HUES48 (cell line): ENCODE data around the gene VASP.
A peak's percentile ranks its signal among the peaks of the same experiment; 100 is the strongest.

Experiments
- H3K27ac ChIP-seq: one replicate; pipeline ENCODE4 v1.7.0; 2013; ENCODE audit warnings: low read depth, low read length, inconsistent platforms
- H3K27me3 ChIP-seq: 2 replicates; pipeline ENCODE4 v1.6.1; 2013; ENCODE audit warnings: mild to moderate bottlenecking, low read length; ENCODE audit not compliant: control insufficient read depth, insufficient read depth
- H3K36me3 ChIP-seq: 2 replicates; pipeline ENCODE4 v1.6.1; 2013; ENCODE audit warnings: low read length; ENCODE audit not compliant: control insufficient read depth, insufficient read depth
- H3K4me1 ChIP-seq: 2 replicates; pipeline ENCODE4 v1.6.1; 2013; ENCODE audit warnings: mild to moderate bottlenecking, low read length; ENCODE audit not compliant: control insufficient read depth, insufficient read depth
- H3K4me3 ChIP-seq: 2 replicates; pipeline ENCODE4 v1.5.1; 2013; ENCODE audit warnings: mild to moderate bottlenecking, low read depth, low read length
- H3K9ac ChIP-seq: 2 replicates; pipeline ENCODE4 v1.6.1; 2013; ENCODE audit warnings: mild to moderate bottlenecking, low read depth, low read length, moderate library complexity
- H3K9me3 ChIP-seq: 2 replicates; pipeline ENCODE4 v1.6.1; 2013; ENCODE audit warnings: low read length; ENCODE audit not compliant: control insufficient read depth, insufficient read depth

VASP gene

DNA sequence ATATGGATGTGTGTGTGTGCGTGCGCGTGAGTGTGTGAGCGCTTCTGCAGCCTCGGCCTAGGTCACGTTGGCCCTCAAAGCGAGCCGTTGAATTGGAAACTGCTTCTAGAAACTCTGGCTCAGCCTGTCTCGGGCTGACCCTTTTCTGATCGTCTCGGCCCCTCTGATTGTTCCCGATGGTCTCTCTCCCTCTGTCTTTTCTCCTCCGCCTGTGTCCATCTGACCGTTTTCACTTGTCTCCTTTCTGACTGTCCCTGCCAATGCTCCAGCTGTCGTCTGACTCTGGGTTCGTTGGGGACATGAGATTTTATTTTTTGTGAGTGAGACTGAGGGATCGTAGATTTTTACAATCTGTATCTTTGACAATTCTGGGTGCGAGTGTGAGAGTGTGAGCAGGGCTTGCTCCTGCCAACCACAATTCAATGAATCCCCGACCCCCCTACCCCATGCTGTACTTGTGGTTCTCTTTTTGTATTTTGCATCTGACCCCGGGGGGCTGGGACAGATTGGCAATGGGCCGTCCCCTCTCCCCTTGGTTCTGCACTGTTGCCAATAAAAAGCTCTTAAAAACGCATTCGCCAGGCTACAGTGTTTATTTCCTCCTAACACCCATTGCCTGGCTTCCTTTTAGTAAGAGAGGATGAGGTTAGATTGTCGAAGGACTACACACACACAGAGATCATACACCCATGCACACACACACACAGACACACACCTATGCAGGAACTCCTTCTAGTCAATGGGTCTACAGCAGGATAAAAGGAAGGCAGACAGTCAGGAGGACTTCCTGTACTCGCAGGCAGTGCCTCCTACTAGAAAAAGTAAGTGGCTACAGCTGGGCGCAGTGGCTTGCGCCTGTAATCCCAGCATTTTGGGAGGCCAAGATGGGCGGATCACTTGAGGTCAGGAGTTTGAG lies 32.4 kb upstream of the VASP start:
- Histone ChIP-seq H3K9ac (no peak overlapping the region), H3K4me1 (peaks cover 6% of the 10 kb centered on the region), H3K27ac (no peak overlapping the region), H3K9me3 (no peaks in the 10 kb centered on the region), H3K27me3 (peaks cover 13% of the 10 kb centered on the region), H3K36me3 (no peaks in the 10 kb centered on the region), H3K4me3 (no peak overlapping the region)

DNA sequence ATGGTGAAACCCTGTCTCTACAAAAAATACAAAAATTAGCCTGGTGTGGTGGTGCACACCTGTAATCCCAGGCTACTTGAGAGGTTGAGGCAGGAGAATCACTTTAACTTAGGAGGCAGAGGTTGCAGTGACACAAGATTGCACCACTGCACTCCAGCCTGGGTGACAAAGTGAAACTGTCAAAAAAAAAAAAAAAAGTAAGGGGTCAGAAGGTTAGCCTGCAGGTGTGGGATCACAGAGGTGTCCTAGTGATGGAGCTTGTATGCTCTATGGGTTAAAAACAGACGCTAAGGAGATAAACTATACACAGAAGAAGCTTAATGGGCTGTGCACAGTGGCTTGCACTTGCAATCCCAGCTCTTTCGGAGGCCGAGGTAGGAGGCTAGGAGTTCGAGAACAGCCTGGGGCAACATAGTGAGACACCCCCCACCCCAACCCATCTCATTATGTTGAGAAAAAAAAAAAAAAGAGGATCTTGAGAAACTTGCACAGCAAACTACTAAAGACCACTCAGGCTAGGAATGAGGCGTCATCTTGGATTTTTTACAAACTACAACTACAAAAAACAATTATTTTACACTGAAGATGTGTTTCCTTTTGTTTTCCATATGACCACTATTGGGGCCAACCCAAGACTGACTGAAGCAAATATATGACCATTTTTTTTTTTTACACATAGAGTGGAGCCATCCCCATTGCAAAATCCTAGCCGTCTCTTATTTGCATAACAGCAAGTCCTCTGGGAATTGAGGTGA lies 31.6 kb upstream of the VASP start:
- H3K4me1 ChIP-seq = peaks cover 6% of the 10 kb centered on the region
- H3K27me3 ChIP-seq = peaks cover 13% of the 10 kb centered on the region
- H3K27ac ChIP-seq = no peak overlapping the region

DNA sequence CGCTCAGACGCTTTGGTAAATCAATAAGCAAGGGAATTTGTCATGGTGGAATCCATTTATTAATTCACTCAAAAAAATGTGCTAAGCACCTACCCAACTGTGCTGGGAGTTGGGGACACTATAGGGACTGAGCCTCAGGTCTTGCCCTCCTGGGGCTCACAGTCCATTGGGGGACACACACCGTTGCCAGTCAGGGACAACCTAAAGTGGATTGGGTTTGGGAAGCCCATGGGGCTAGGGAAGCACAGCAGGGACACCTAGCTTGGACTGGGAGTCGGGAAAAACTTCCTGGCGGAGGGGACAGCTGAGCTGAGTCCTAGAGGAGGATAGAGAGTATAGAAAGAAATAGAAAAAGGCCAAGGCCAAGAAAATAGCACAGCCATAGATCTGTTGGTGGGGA lies 31.0 kb upstream of the VASP start:
- peaks cover 6% of the 10 kb centered on the region for H3K4me1 ChIP-seq
- no peak overlapping the region for H3K4me3 ChIP-seq
- no peak overlapping the region for H3K27ac ChIP-seq
- H3K9me3 ChIP-seq = no peaks in the 10 kb centered on the region
- no peak overlapping the region for H3K9ac ChIP-seq
- H3K36me3 ChIP-seq = no peaks in the 10 kb centered on the region
- peaks cover 13% of the 10 kb centered on the region for H3K27me3 ChIP-seq

More for the DNA sequence above, 31.6 kb upstream of the VASP start:
- Histone ChIP-seq H3K36me3 (no peaks in the 10 kb centered on the region), H3K9ac (no peak overlapping the region), H3K4me3 (no peak overlapping the region), H3K9me3 (no peaks in the 10 kb centered on the region)

DNA sequence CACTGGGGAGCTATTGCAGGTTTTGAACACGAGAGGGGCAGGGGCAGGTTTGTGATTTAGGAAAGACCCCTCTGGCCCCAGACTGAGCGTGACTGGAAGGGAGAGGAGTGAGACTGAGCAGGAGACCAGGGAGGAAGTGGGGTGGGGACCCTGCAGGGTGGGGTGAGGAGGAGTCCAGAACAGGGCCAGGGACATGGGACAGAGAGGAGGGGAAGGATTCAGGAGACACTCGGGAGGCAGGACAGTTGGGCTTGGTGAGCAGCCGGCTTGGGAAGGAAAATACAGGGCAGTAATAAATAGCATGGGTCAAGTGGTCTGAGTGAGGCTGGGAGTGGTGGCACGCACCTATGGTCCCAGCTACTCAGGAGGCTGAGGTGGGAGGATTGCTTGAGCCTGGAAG lies 30.1 kb upstream of the VASP start:
- Histone ChIP-seq H3K4me3 (no peak overlapping the region), H3K9ac (no peak overlapping the region), H3K27me3 (peaks cover 8% of the 10 kb centered on the region), H3K36me3 (no peaks in the 10 kb centered on the region), H3K9me3 (no peaks in the 10 kb centered on the region), H3K27ac (no peak overlapping the region), H3K4me1 (peaks cover 6% of the 10 kb centered on the region)

- Histone ChIP-seq H3K36me3 (no peaks in the 10 kb centered on the region), H3K4me1 (peaks cover 6% of the 10 kb centered on the region), H3K9ac (no peak overlapping the region; the same call in 1 of the 2 replicates), H3K27me3 (0 out of 2 replicates have a peak, but pooled peaks cover 1% of the 10 kb centered on the region), H3K4me3 (peak overlapping the region; percentile 76), H3K27ac (peak overlapping the region; percentile 94), H3K9me3 (no peaks in the 10 kb centered on the region)
Measured at GRCh38 chr19:45477713-45478453, 29.4 kb upstream of the VASP start.

DNA sequence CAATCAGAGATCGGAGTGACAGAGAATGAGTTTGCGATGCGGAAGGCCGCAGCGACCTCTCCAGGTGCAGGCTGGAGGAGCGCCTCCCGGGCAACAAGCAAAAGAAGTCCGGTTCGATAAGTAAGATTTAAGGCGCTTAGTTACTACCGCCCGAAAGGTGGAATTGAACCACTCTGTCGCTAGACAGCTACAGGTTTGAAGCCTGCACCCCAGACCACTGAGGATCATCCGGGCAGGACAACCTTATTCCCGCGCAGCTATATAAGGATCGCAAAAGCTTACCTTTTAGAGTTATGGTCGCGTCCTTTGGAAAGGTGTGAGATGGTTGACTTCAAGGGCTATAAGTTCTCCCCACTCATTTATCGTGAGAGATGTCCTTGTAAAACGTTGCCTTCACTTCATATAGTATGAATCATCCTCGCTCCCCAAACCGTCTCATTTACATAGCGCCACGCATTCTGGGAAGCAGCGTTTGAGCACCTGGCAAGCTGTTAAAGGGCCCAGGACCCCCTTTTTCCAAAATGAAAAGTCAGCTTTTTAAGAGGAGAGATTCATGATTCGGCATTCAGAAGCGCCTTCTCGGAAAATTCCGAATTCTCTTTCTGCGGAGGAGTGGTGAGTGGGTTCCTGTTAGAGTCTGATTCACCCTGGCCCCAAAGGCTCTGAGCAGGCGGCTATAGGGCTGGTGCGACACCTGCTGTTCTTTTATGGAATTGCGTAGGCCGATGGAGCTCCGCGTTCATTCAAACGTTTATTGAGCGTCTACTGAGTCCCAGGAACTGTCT lies 28.6 kb upstream of the VASP start:
- H3K36me3 ChIP-seq = no peaks in the 10 kb centered on the region
- peaks cover 6% of the 10 kb centered on the region; the same call in 1 of the 2 replicates for H3K4me1 ChIP-seq
- H3K27me3 ChIP-seq = no peaks in the 10 kb centered on the region
- peak overlapping the region; percentile 76 for H3K4me3 ChIP-seq
- peak overlapping the region; percentile 98 for H3K9ac ChIP-seq
- H3K27ac ChIP-seq = peak overlapping the region; percentile 94
- no peaks in the 10 kb centered on the region for H3K9me3 ChIP-seq

GRCh38 chr19:45483033-45483432 lies 24.2 kb upstream of the VASP start:
- Histone ChIP-seq H3K9ac (no peak overlapping the region), H3K27me3 (no peaks in the 10 kb centered on the region), H3K4me3 (no peak overlapping the region), H3K27ac (no peak overlapping the region), H3K4me1 (peaks cover 5% of the 10 kb centered on the region), H3K9me3 (no peaks in the 10 kb centered on the region), H3K36me3 (0 out of 2 replicates have a peak, but pooled peaks cover 2% of the 10 kb centered on the region)

- Histone ChIP-seq H3K4me1 (peaks cover 3% of the 10 kb centered on the region), H3K27me3 (no peaks in the 10 kb centered on the region), H3K36me3 (0 out of 2 replicates have a peak, but pooled peaks cover 9% of the 10 kb centered on the region), H3K9ac (no peak overlapping the region), H3K27ac (no peak overlapping the region), H3K4me3 (no peak overlapping the region), H3K9me3 (no peaks in the 10 kb centered on the region)
Measured at GRCh38 chr19:45484273-45484945, 22.9 kb upstream of the VASP start.

GRCh38 chr19:45485305-45486077 lies 21.8 kb upstream of the VASP start:
- peak overlapping the region; percentile 62 for H3K4me3 ChIP-seq
- no peaks in the 10 kb centered on the region for H3K27me3 ChIP-seq
- H3K36me3 ChIP-seq = 0 out of 2 replicates have a peak, but pooled peaks cover 9% of the 10 kb centered on the region
- no peak overlapping the region for H3K9ac ChIP-seq
- no peaks in the 10 kb centered on the region for H3K9me3 ChIP-seq
- peaks cover 3% of the 10 kb centered on the region for H3K4me1 ChIP-seq
- H3K27ac ChIP-seq = peak overlapping the region; percentile 83
